Sigmoid colon (tissue), 3 donors: ENCODE results near the gene TNNT1.
A peak's percentile ranks its signal among the peaks of the same experiment; 100 is the strongest.

Source experiments
- POLR2A ChIP-seq, 2 donors: fragments of 450-650 bp; IDR thresholded peaks; one replicate each; pipeline ENCODE4 v1.6.1; 2016; ENCODE audit warnings: antibody characterized with exemption in 2 of 2, mild to moderate bottlenecking in 2 of 2, moderate library complexity in 2 of 2
- TF ChIP-seq, protein P1 (sequence below), 4 experiments: fragments of 450-650 bp in 3 of 4; fragments of 200-600 bp in 1 of 4; IDR thresholded peaks; one replicate each; pipeline ENCODE4 v1.5.1; 2016 to 2019; ENCODE audit warnings: antibody characterized with exemption in 4 of 4, mild to moderate bottlenecking in 3 of 4, moderate library complexity in 2 of 4

DNA sequence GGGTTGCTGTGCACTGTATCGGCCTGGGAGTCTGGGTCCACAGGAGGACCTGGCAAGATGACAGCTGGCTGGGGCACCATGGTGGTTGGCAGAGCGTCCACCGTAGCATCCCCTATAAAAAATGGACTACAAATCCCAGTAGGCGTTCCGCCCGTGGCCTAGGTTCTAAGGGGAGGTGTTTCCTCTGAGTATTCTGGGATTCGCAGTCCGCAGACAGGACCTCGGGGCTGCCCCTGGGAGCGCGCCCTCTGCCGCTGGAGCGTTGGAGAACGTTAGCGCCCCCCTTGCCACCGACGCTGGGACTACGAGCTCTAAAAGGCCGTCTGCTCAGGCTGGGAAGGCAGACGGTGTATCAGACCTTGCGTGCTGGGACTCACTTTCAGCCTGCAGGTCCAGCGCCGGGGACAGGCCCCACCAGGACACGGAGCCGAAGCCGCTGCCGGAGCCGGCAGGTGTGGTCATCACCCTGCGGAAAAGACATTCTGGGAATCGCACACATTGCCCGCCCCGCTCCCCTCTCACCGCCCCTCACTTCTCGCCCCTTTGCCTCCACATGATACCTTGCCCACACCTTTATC is 17.0 kb upstream of the TNNT1 start:
- TF ChIP-seq, protein P1, sequence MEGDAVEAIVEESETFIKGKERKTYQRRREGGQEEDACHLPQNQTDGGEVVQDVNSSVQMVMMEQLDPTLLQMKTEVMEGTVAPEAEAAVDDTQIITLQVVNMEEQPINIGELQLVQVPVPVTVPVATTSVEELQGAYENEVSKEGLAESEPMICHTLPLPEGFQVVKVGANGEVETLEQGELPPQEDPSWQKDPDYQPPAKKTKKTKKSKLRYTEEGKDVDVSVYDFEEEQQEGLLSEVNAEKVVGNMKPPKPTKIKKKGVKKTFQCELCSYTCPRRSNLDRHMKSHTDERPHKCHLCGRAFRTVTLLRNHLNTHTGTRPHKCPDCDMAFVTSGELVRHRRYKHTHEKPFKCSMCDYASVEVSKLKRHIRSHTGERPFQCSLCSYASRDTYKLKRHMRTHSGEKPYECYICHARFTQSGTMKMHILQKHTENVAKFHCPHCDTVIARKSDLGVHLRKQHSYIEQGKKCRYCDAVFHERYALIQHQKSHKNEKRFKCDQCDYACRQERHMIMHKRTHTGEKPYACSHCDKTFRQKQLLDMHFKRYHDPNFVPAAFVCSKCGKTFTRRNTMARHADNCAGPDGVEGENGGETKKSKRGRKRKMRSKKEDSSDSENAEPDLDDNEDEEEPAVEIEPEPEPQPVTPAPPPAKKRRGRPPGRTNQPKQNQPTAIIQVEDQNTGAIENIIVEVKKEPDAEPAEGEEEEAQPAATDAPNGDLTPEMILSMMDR (IDR thresholded peaks at IDR 0.05), result peak in 1 of 4 experiments; percentile 7
- TF ChIP-seq POLR2A (IDR thresholded peaks at IDR 0.05), result no peak
